Lung (tissue), 12 donors: ENCODE measurements around the gene EPHB6. TPM values are rescaled to one million over a fixed set of nuclear protein-coding genes. Genes with fewer than 3 reads are reported as not detected.

Source experiments
- ATAC-seq: fragments of 200-7000 bp; cut with Tn5 transposase; one replicate; pipeline ENCODE4 v1.9.1; 2020; ENCODE audit warnings: moderate number of reproducible peaks; ENCODE audit not compliant: insufficient read depth, low FRiP score
- DNase-seq, 3 donors: peaks; one replicate each; pipeline ENCODE4 v3.0.0-alpha.2; 2013 to 2017
- H3K27ac ChIP-seq, 2 donors: one replicate each; pipeline ENCODE4 v1.5.1; 2013; ENCODE audit warnings: mild to moderate bottlenecking in 2 of 2, moderate library complexity in 2 of 2, control low read depth in 1 of 2, inconsistent platforms in 1 of 2, low read depth in 1 of 2, low read length in 1 of 2
- H3K27me3 ChIP-seq, 3 donors: one replicate each; pipeline ENCODE4 v1.5.1; 2013; ENCODE audit warnings: low read length in 2 of 3; ENCODE audit not compliant: control insufficient read depth in 3 of 3, insufficient read depth in 3 of 3
- H3K36me3 ChIP-seq, 4 donors: one replicate each; pipeline ENCODE4 v1.5.1; 2013; ENCODE audit warnings: low read length in 4 of 4, mild to moderate bottlenecking in 1 of 4, moderate library complexity in 1 of 4; ENCODE audit not compliant: control insufficient read depth in 4 of 4, insufficient read depth in 4 of 4
- H3K4me1 ChIP-seq, 5 donors: one replicate each; pipeline ENCODE4 v1.5.1; 2013; ENCODE audit warnings: low read length in 5 of 5, mild to moderate bottlenecking in 2 of 5, moderate library complexity in 1 of 5; ENCODE audit not compliant: control insufficient read depth in 5 of 5, insufficient read depth in 5 of 5
- H3K4me3 ChIP-seq: one replicate; pipeline ENCODE4 v1.5.1; 2013; ENCODE audit warnings: mild to moderate bottlenecking, control low read depth, moderate library complexity
- H3K9ac ChIP-seq, 2 donors: one replicate each; pipeline ENCODE4 v1.5.1; 2013; ENCODE audit warnings: low read length in 2 of 2, control low read depth in 1 of 2; ENCODE audit not compliant: insufficient read depth in 1 of 2
- H3K9me3 ChIP-seq, 4 donors: one replicate each; pipeline ENCODE4 v1.5.1; 2013; ENCODE audit warnings: low read length in 3 of 4, mild to moderate bottlenecking in 1 of 4, moderate library complexity in 1 of 4; ENCODE audit not compliant: control insufficient read depth in 4 of 4, insufficient read depth in 3 of 4
- WGBS, 2 donors: extraction: QIAGEN DNeasy Blood & Tissue Kit; methylation state at CpG; one replicate each; pipeline ENCODE4 v1.1.7; 2013; 5-methylcytosine and 5-hydroxymethylcytosine counted together
- polyA plus RNA-seq, 2 donors: library from polyadenylated mRNA; stranded (reverse); fragments of 200-250 nt; gene quantifications; one replicate each; pipeline ENCODE4 v1.2.1, GENCODE V29; 2013
- total RNA-seq, 2 donors: library from RNA; depleted of rRNA in 1 of 2; stranded (reverse); fragments of >200 nt in 1 of 2; gene quantifications; one replicate each; pipeline ENCODE4 v1.2.1, GENCODE V29; 2014 to 2021
- TF ChIP-seq, protein P1 (sequence below): IDR thresholded peaks from 2 replicates; pipeline ENCODE4 v1.5.1; 2012; ENCODE audit warnings: mild to moderate bottlenecking; ENCODE audit errors: control extremely low read depth, extremely low read depth
- donor health status: control.
- donor health status: control.
- donor health status: Bipolar disorder and iron deficiency.
- donor health status: healthy.
- donor health status: DM: yes; HTN: yes; CAD: no.

Gene EPHB6
- total and polyA plus RNA-seq, 4 donors: 3.2 to 18.8 (median 13.5) TPM

DNA sequence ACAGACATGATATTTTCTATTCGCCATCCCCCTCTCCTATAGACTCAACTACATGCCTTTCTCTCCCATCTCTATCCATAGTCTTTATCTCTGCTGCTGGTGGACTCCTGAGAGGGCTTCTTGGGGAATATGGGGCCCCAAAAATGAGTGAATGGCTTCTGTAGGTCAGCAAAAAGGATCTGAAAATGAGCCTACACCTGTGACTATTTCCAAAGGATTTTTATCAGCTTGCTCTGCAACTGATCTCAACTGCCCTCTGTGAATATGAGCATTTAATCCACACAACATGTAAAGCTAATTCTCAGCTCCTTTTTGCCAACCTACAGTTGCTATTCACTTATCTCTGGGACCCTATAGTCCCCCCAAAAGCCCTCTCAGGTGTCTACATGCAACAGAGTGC is 47.9 kb upstream of the EPHB6 start:
- Histone ChIP-seq H3K4me3 (no peak overlapping the region), H3K4me1 (no peaks in the 10 kb centered on the region), H3K27me3 (peaks cover 0 to 30% (median 9%) of the 10 kb centered on the region in 3 donors), H3K9me3 (no peaks in the 10 kb centered on the region), H3K27ac (no peak overlapping the region), H3K9ac (no peak overlapping the region), H3K36me3 (no peaks in the 10 kb centered on the region)
- 89 to 93% methylated on average over 1 of the region's 1 CpG for WGBS, 2 donors
- TF ChIP-seq, protein P1, sequence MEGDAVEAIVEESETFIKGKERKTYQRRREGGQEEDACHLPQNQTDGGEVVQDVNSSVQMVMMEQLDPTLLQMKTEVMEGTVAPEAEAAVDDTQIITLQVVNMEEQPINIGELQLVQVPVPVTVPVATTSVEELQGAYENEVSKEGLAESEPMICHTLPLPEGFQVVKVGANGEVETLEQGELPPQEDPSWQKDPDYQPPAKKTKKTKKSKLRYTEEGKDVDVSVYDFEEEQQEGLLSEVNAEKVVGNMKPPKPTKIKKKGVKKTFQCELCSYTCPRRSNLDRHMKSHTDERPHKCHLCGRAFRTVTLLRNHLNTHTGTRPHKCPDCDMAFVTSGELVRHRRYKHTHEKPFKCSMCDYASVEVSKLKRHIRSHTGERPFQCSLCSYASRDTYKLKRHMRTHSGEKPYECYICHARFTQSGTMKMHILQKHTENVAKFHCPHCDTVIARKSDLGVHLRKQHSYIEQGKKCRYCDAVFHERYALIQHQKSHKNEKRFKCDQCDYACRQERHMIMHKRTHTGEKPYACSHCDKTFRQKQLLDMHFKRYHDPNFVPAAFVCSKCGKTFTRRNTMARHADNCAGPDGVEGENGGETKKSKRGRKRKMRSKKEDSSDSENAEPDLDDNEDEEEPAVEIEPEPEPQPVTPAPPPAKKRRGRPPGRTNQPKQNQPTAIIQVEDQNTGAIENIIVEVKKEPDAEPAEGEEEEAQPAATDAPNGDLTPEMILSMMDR: no peak
- ATAC-seq: no peak
- DNase-seq: no peak

GRCh38 chr7:142807855-142808460 is 46.9 kb upstream of the EPHB6 start:
- H3K9me3 ChIP-seq: no peaks in the 10 kb centered on the region
- DNase-seq (no peak), ATAC-seq (no peak)
- 40 to 43% methylated on average over 3 of the region's 3 CpGs for WGBS, 2 donors
- H3K36me3 ChIP-seq: no peaks in the 10 kb centered on the region
- H3K27me3 ChIP-seq: peaks cover 0 to 28% (median 9%) of the 10 kb centered on the region in 3 donors
- no peak overlapping the region for H3K27ac ChIP-seq
- no peaks in the 10 kb centered on the region for H3K4me1 ChIP-seq
- H3K9ac ChIP-seq: no peak overlapping the region
- H3K4me3 ChIP-seq: no peak overlapping the region
- TF ChIP-seq, protein P1: no peak

GRCh38 chr7:142808461-142808801 is 46.4 kb upstream of the EPHB6 start:
- ATAC-seq: no peak
- TF ChIP-seq, protein P1: no peak
- peaks cover 0 to 30% (median 9%) of the 10 kb centered on the region in 3 donors for H3K27me3 ChIP-seq
- H3K27ac ChIP-seq: no peak overlapping the region
- no peaks in the 10 kb centered on the region for H3K9me3 ChIP-seq
- H3K4me1 ChIP-seq: no peaks in the 10 kb centered on the region
- H3K9ac ChIP-seq: no peak overlapping the region
- H3K36me3 ChIP-seq: no peaks in the 10 kb centered on the region
- DNase-seq: no peak
- H3K4me3 ChIP-seq: no peak overlapping the region
